ENCODE data around the gene SCRT2. TPM values are rescaled to one million over a fixed set of nuclear protein-coding genes. Genes with fewer than 3 reads are reported as not detected.

The SCRT2 gene
- total and polyA plus RNA-seq, 7 donors: not detected

GRCh38 chr20:703426-703825 lies 27.8 kb upstream of the SCRT2 start:
- WGBS, 2 donors: 77 to 86% methylated on average over 8 of the region's 8 CpGs
- TF ChIP-seq POLR2AphosphoS5 (IDR thresholded peaks at IDR 0.05) (no peak), POLR2A (IDR thresholded peaks at IDR 0.05) (no peak), EP300 (IDR thresholded peaks at IDR 0.05) (no peak)
- TF ChIP-seq, protein P1, sequence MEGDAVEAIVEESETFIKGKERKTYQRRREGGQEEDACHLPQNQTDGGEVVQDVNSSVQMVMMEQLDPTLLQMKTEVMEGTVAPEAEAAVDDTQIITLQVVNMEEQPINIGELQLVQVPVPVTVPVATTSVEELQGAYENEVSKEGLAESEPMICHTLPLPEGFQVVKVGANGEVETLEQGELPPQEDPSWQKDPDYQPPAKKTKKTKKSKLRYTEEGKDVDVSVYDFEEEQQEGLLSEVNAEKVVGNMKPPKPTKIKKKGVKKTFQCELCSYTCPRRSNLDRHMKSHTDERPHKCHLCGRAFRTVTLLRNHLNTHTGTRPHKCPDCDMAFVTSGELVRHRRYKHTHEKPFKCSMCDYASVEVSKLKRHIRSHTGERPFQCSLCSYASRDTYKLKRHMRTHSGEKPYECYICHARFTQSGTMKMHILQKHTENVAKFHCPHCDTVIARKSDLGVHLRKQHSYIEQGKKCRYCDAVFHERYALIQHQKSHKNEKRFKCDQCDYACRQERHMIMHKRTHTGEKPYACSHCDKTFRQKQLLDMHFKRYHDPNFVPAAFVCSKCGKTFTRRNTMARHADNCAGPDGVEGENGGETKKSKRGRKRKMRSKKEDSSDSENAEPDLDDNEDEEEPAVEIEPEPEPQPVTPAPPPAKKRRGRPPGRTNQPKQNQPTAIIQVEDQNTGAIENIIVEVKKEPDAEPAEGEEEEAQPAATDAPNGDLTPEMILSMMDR (IDR thresholded peaks at IDR 0.05): no peak
- intact Hi-C loops (cut with DNase I): no loop called here
- H3K36me3 ChIP-seq: no peaks in the 10 kb centered on the region
- H3K27ac ChIP-seq: no peak overlapping the region
- peaks cover 3 to 53% (median 5%) of the 10 kb centered on the region in 3 donors for H3K27me3 ChIP-seq
- H3K9me3 ChIP-seq: no peaks in the 10 kb centered on the region
- H3K4me3 ChIP-seq: no peak overlapping the region
- H3K4me1 ChIP-seq: no peaks in the 10 kb centered on the region
- no peak for DNase-seq

DNA sequence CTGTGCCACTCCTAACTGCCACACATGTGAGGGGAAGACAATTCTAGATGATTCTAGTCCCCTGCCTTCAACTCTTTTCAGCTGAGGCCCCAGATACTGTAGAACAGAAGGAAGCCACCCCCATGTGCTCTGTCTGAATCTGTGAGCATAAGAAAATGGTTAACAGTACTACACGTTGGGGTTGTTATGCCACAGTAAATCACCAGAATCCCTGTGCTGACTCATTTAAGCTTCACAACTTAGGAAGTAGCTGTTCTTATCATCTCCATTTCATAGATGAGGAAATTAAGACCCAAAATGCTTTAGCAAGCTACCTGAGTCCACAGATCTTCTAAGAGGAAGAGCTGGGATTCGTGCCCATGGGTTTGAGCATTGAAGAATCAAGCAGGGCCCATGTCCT lies 27.4 kb upstream of the SCRT2 start:
- WGBS, 2 donors: 46 to 54% methylated on average over 2 of the region's 2 CpGs
- H3K27ac ChIP-seq: no peak overlapping the region
- DNase-seq: no peak
- no peaks in the 10 kb centered on the region for H3K4me1 ChIP-seq
- no peaks in the 10 kb centered on the region for H3K9me3 ChIP-seq
- H3K4me3 ChIP-seq: no peak overlapping the region
- peaks cover 3 to 48% (median 5%) of the 10 kb centered on the region in 3 donors for H3K27me3 ChIP-seq
- no peak for TF ChIP-seq EP300 (IDR thresholded peaks at IDR 0.05)
- TF ChIP-seq, protein P1 (IDR thresholded peaks at IDR 0.05): no peak
- no peak for TF ChIP-seq POLR2A (IDR thresholded peaks at IDR 0.05)
- no peak for TF ChIP-seq POLR2AphosphoS5 (IDR thresholded peaks at IDR 0.05)
- intact Hi-C loops (cut with DNase I): no loop called here
- no peaks in the 10 kb centered on the region for H3K36me3 ChIP-seq

DNA sequence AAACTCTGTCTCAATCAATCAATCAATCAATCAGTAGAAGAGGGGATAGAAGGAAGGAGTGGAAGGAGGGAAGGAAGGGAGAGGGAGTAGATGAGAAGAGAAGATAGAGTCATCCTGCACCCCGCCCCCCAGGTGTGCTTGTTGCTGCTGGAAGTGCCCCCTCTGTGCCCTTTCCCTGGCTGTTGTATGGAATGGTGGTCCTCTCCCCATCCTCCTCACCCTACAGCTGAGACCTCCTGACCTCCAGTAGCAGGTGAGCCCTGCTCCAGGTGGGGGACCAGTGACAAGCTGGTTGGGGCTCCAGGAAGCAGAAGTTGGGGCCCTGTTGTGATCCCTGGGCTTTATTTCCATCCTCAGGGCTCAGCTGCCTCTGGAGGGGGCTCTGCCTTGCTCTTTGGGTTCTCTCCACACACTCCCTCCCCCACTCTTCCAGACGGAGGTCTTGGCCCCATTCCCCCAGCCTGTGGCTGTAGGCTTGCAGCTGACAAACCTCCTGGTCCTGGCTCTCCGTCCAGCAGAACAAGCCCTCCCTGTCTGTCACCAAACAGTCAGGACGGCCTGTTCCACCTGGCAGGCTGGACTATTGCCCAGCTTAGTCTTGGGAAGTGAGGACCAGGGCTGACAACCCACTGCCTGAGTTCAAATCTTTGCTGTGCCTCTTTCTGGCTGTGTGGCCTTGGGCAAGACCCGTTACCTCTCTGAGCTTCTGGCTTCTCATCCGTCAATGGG lies 26.0 kb upstream of the SCRT2 start:
- H3K27ac ChIP-seq: no peak overlapping the region

DNA sequence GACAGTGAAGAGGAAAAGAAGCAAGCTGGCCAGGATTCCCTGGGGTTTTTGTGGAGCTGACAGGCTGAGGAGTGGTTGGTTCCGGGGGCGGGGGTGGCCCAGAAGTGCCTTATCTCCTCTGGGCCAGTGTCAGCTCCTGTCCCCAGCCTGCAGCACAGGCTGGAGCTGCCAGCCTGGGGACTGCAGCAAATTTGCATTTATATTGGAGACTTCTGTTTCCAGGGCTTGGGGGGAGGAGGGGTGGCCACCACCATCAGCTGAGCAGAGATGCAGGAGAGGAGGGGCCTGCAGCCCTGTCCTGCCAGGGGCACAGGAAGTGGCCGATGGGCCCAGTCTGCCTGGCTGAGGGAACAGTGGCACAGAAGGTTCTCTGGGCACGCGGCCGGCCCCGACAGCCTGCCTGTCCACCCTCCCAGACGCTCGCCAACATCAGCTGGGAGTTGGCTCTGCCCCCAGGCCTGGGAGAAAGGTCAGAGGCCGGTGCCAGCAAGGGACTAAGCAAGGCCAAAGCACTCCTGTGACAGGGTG lies 24.3 kb upstream of the SCRT2 start:
- 65 to 66% methylated on average over 10 of the region's 10 CpGs for WGBS, 2 donors
- no peaks in the 10 kb centered on the region for H3K4me1 ChIP-seq
- TF ChIP-seq, protein P1 (IDR thresholded peaks at IDR 0.05): no peak
- TF ChIP-seq EP300 (IDR thresholded peaks at IDR 0.05): no peak
- peaks cover 3 to 41% (median 5%) of the 10 kb centered on the region in 3 donors for H3K27me3 ChIP-seq
- H3K36me3 ChIP-seq: no peaks in the 10 kb centered on the region
- H3K27ac ChIP-seq: no peak overlapping the region
- H3K4me3 ChIP-seq: no peak overlapping the region
- no peaks in the 10 kb centered on the region for H3K9me3 ChIP-seq
- no peak for DNase-seq
- intact Hi-C loops (cut with DNase I): no loop called here

More for the DNA sequence above, 26.0 kb upstream of the SCRT2 start:
- TF ChIP-seq EP300 (IDR thresholded peaks at IDR 0.05) (no peak), POLR2A (IDR thresholded peaks at IDR 0.05) (no peak), POLR2AphosphoS5 (IDR thresholded peaks at IDR 0.05) (no peak)
- TF ChIP-seq, protein P1 (IDR thresholded peaks at IDR 0.05): no peak
- Histone ChIP-seq H3K4me1 (no peaks in the 10 kb centered on the region), H3K36me3 (no peaks in the 10 kb centered on the region), H3K4me3 (no peak overlapping the region), H3K9me3 (no peaks in the 10 kb centered on the region), H3K27me3 (peaks cover 3 to 50% (median 9%) of the 10 kb centered on the region in 3 donors)
- 52 to 69% methylated on average over 6 of the region's 6 CpGs for WGBS, 2 donors
- intact Hi-C loops (cut with DNase I): no loop called here
- DNase-seq: peak; percentile 56

All from sigmoid colon (tissue), 7 donors.